NCI-H2196 (cell line): ENCODE results near the gene RBMS3.

Experiments used
- DNase-seq: peaks from one replicate; lab custom pipeline; 2025; ENCODE audit not compliant: unreplicated experiment; lab: John Stamatoyannopoulos, UW

RBMS3 gene

DNA sequence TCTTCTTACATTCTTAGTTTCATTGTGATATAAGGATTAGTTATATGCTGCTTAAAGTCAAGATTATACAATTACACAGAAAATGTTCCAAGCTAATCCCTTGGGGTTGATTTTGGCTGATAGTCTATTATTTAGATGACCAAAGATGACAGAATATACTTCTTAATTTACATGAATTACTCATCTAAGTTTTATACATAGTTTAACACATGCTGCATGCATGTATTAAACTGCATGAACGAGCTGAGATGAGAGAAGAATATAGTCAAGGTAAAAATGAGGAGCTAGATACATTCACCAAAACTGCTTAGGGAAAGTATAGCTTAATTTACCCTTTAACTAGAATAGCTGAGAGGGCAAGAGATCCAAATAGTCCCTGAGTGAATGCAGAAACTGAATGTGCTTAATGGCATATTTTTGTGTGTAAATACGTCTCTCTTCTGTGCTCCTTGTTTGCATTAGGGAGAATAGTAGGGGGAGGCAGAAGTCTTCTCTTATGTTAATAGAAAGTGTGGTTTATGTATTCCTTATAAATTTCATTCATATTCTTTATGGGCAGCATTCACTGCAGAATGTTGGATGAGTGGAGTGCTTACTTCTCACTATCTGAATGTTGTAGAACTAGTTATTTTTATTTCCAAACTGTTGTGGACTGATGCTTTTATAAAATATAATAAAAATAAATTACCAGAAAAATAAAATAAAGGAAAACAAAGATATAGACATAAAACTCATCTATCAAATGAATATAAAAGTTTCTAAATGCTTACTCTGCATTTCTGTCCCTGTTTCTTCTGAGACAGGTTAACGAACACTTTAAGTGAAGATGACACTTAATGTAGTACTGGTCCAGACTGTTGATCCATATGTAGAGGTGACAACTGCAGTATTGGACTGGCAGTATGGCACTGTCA is 327.8 kb downstream of the RBMS3 start:
- no peak for DNase-seq

DNA sequence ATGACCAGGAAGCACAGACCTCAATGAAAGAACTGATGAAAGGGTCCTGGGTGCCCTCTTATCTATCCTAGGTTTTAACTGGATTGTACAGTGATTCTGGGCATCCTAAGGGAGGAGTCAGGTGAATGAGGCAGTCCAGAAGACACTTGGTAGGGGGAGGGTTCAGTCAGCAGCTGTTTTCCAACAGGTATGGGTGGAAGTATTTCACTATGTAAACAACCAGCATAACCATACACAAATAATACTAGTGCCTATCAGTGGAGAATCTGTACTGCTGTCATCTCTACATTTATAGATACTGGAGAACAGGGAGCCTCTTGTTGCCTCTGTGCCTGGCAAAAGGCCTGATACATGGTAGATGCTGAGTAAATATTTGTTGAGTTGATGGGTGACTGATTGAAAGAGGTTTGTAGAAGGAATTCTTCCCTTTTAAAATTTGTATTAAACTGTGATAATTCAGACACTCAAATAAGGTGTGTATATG is 328.5 kb downstream of the RBMS3 start:
- DNase-seq = no peak

DNA sequence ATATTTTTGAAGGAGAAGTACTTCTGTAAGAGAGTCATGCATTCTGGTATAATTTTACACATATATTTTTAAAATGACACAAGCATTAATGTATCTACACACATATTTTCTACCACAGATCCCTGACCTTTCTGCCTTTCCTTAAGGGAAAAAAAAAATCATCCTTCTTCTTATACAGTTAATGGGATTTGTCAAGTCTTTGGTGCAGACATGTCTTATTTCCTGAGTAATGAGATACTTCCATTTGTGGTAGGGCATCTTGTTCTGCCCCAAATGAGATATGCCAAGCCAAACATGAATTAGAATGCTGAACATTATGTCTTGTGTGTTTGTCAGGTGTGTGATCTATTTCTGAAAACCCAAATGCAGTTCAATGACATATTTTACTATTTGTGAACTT is 329.9 kb downstream of the RBMS3 start:
- no peak for DNase-seq

DNA sequence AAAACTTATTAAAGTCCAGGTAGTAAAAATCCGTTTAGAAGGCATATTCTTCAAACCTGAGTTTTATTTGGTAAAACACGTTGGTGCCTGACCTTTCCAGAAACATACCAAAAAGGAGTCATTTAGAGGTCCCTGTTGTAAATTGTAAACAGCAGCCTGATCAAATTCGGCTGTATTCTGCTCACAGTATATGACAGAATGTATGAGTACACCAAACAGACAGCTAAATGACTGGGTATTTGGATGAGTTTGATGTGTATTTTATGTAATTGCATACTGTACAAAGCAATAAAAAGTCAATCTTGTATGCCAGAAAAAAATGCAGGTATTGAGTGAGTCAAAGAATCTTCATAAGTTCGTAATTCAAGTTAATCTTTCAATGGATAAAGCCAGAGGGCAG is 330.4 kb downstream of the RBMS3 start:
- DNase-seq = no peak

DNA sequence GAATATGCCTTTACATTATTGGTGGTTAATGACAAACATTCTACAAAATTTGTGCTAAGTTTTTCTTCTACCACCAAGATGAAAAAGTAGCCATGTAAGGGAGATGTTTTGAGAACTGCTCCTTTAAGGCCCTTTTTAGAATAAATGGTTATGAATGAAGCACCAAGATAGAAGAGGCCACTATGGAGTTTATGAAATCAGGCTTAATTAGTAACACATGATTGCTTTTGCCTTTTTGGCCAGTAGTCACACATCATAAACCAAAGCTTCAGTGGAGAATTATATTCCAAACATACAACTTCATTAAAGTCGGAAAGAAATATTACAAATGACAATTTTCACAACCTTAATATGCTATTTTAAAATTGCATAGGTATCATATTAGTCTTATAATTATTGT is 331.7 kb downstream of the RBMS3 start:
- DNase-seq = no peak

DNA sequence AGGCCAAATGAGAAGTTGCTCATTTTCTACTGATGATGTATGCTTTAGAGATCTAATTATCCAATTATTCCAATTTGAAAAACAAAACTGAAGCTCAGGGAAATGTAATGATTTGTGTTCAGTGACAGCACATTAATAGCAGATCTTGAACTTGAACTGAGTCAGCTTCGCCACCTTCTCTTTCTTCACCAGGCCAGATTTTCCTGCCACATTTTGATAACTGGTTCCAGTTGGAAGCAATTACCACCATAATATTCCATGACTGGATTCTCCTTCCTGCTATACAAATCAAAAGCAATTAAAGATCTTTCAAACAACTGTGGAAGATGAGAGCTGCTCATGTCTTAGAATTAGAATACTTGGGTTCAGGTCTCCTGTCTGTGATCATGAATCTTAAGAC is 334.1 kb downstream of the RBMS3 start:
- DNase-seq = no peak

DNA sequence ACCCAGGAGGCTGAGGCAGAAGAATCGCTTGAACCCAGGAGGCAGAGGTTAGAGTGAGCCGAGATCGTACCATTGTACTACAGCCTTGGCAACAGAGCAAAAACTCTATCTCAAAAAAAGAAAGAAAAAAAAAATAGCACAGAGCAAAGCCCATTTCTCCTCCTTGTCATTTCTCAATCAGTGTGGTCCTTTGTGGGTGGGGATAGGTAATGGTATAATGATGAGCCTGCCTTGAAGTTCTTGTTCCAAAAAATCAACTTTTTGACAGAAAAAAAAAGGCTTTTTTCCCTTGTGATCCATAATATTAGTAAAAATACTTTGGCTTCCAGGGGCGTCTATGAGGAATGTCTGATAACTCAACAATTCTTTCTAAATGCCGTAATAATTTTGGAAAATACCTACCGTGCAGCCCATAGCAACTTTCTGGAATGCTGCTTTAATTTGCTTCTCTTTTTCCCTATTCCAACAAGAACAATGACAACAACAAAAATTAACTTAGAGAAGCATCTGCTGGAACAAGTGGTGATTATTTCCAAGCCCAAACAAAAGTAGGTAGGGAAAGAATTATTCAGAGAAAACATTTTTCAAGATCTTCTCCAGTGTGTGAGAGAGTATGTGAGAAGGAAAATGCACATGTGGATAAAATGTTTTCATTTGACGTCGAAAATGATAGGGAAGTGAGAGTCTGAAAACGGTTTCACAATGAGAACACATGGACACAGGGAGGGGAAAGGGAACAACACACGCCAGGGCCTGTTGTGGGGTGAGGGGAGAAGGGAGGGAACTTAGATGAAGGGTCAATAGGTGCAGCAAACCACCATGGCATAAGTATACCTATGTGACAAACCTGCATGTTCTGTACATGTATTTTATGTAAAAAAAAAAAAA is 337.8 kb downstream of the RBMS3 start:
- no peak for DNase-seq

DNA sequence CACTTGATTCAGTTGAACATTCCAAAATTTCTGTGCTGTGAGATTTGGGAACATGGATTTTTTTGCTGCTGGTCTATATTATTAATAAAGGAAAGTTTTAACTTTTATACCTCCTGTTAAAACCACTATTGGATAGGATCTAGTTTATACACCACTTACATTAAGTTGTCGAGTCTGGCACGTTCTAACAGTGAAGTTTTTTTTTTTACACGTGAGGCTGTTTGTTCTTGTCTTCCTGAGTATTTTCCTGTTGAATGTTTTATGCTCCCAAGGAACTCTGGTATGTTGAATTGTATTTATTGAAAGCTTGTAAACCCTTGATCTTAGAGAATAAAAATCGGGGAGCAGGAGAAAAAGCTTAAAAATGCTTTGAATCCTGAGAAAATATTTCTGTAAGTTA is 338.8 kb downstream of the RBMS3 start:
- no peak for DNase-seq

DNA sequence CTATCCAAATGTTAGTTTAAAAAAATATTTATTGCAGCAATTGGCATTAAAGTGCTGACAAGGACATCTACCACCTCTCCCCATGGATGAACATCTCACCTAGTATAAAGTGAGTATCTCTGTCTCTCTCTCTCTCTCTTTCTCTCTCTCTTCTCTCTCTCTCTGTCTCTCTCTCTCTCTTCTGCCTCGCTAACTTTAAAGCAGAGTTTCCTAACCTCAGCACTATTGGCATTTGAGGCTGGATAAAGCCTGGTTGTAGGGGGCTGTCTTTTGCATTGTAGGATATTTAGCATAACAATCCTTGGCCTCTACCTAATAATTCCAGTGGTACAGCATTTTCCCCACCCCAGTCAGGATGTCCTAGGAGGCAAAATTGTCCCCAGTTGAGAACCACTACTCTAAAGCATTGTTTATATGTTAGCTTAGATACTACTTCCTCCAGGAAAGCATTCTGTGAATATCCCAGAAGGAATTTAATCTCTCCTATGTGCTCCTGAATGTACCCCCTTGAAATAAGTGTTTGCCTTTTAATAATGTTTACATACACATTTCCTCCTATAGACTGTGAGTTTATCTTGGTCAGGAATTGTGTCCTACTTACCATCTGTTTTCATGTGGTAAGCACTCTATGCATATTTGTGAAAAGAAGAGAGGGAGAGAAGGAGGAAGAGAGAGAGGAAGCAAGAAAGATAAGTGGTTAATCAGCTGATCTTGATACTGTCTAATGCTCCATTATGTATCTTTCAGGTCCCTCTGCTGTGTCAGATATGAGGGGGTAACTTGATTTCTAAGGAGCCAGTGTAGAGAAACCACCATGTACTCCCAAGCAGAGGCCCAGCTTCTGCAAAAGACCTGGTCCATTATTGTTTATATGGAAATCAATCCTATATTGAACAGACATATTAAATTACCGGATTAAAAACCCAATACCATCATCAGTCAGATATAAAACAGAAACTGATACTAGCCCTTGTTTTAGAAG is 346.6 kb downstream of the RBMS3 start:
- no peak for DNase-seq

DNA sequence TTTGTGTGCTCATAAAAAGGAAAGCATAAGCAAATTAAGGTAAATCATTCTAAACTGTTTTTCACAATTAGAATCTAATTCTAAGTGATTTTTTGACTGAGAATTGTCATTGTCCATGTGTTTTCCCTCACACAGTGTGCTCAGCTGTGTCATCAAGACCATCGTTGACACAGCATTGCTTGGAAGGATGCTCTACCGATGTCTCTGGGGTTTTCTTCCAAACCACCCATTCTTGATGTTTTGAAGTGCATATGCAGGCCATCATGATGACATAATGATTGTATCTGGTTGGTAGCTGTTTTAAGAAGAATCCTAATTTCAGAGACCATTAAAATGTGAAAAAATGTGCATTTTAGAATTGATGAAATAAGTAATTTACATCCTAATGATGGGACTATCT is 347.9 kb downstream of the RBMS3 start:
- no peak for DNase-seq

DNA sequence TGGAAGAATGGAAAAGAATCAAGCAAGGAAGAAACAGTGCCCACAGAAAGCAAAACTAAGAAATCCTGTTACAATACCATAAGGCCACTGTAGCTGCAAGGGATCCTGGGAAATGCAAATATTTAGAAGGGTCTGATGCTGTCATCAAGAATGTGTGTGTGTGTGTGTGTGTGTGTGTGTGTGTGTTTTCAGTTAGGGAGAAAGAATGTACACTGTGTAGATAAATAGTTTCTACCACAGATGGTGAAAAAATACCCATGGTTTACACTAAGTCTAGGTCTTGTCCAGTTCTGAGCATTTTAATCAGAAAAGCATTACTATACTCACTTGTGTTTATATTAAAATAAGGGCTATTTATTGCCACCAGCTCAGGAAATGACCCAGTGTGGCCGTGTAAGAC is 355.0 kb downstream of the RBMS3 start:
- DNase-seq = no peak

DNA sequence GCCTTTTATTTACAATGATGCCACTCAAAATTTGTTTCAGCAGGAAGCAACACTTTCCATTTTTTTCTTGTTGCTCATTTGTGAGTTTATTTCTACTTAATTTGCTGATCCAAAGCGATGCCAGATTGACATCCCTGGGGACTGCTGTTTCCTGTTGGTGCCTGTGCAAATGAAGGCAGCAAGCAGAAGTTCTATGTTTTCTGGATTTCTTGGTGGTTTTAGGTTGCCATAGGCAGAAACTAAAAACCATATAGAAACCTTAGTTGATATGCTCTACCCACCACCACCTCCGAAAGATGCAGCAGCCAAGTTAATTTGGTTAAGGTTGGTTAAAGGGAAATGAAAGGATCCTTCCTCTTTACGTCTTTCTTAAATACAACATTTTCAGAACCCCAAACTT is 356.2 kb downstream of the RBMS3 start:
- DNase-seq = no peak

DNA sequence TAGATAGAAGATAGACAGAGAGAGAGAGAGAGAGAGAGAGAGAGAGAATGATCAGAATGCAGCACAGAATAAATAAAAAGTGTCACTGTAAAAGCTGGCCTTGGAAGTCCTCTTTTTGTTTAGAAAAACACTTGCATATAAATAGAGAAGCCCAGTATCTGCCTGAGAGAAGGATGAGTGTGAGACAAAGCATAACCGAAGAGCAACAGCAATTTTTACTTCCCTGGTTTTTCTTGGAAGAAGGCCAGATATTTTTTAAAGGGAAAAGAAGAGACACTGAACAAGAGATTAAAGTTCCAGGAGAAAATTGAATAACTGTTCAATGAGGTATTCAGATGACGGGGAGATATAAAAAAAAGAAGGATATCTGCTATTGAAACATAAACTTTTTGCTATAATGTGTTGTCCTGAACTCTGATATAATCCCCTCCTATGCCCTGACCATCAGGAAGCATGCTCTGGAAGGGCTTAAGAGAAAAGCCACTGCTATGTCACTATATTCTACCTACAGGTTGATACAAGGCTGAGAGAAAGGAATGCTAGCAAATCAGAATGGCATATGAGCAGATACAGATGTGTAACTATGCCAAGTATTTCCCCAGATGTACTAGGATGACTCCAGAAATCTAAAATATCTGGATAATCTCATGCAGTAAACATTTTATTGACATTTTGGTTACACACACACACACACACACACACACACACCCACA is 358.9 kb downstream of the RBMS3 start:
- DNase-seq = no peak

DNA sequence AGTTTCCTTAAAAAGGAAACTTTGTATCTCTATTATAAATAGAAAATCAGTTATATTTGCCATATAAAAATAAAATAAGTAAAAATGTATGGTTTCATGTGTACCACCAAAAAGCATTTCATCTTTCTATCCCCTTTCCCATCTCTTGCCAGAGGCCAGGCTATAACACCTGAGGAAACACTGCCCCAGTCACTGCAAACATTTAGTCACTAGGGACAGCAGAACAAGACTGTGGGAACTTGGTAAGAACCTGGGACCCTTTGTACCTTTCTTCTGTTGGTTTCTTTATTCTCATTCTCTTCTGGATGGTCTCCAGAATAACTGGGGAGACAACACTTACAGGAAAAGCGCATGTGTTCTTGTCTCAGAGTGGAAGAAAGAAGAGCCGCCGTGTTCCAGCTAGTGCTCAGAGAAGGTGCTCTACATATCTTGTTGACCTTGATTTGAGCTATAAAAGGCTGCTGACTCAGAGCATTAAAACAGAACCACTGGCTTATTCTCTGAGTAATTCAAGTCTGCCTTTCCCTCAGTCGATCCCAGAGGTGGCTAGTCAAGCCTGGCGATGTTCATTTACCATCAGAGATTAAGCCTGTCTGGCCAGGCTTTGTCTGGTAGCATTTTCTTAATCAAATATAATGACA is 361.6 kb downstream of the RBMS3 start:
- DNase-seq = no peak

DNA sequence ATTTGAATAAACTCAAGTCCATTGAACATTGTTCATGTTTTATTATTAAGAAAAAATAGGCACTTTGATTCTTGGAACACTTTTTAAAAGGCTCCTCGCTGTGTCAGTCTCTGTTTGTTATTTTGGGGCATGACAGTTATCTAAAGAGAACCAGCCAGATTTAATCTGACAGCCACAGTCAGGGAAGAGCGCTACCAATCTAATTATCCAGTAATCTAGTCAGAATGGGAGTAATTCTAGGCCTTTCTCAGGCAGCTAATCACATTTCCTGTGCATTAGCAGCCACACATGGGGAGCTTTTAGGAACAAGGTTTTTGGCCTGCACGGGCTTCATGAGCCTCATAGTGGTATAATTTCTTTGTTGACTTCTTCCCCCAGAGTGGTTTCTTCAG is 362.2 kb downstream of the RBMS3 start:
- DNase-seq = no peak

DNA sequence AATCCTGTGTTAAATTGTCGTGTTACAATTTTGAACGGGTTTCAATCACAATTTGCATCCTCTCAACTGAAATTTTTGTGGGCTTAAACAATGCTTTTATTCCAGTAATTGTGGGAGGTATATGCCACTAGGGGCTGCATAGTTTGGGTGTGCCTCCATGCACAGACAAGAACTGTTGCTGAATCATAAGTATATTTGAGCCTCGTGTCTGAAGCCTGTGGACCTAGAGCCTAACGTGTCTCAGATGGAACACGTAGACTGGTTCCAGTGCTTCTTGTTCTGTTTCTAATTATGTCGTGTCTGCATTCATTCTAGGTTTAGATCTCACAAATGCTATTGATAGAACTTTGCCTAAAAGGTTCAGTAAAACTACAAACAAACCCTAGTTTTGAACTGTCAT is 363.4 kb downstream of the RBMS3 start:
- no peak for DNase-seq

DNA sequence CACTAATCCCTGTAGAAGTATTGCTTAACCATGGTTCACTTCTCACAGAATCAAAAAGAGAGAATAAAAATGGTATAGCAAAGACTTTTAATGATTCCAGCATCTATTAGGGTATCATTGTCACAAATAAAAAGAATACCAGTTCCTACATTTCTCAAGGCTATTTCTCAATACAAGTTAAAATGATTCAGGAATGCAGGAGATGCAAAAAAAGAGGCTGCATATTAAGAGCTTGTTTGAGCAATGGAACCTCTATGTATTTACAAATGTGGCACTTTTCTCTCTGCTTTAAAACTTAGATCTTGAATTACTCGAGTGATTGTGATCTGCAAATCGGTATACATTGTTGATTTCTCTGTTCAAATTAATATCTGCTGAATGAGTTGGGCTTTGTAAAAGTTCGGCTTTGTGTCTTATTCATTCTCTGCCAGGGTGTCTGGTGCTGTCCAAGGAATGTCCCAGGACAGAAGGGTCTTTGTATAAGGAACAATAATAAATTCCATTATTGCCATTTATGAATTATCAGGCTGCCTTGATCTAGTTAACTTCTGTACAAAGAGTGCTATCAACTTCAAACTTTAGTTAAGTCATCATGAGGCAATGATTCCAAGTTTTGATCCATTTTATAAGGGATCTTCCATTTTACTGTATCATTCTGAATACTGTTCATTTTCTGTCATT is 364.2 kb downstream of the RBMS3 start:
- no peak for DNase-seq

DNA sequence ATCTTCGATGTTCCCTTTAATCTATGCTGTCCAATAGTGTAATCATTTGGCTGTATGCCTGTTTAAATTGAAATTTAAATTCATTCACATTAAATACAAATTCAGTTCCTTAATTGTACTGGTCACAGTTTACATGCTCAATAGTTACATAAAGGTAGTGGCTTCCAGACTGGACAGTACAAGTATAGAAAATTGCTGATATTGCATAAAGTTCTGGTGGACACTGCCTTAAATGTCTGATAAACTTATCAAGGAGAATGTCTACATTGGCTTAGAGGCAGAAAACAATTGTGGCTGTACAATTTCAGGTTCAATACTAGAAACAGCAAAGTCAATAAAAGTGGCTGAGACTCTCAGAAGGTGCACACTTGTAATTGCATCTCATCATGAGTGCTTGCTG is 365.2 kb downstream of the RBMS3 start:
- no peak for DNase-seq
